Ammon's horn (tissue), 1 donor: Measurements from ENCODE around the gene RNF19B.
A peak's percentile ranks its signal among the peaks of the same experiment; 100 is the strongest.
"Not testable (repeated sequence)": the region's sequence is repeated elsewhere in the genome, so short reads cannot be mapped to it uniquely, and the experiment has no call there.

Source experiments
- DNase-seq: peaks from one replicate; pipeline ENCODE4 v3.0.0-alpha.2; 2016; ENCODE audit warnings: low spot score

The RNF19B gene, protein sequence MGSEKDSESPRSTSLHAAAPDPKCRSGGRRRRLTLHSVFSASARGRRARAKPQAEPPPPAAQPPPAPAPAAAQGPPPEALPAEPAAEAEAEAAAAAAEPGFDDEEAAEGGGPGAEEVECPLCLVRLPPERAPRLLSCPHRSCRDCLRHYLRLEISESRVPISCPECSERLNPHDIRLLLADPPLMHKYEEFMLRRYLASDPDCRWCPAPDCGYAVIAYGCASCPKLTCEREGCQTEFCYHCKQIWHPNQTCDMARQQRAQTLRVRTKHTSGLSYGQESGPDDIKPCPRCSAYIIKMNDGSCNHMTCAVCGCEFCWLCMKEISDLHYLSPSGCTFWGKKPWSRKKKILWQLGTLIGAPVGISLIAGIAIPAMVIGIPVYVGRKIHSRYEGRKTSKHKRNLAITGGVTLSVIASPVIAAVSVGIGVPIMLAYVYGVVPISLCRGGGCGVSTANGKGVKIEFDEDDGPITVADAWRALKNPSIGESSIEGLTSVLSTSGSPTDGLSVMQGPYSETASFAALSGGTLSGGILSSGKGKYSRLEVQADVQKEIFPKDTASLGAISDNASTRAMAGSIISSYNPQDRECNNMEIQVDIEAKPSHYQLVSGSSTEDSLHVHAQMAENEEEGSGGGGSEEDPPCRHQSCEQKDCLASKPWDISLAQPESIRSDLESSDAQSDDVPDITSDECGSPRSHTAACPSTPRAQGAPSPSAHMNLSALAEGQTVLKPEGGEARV

DNA sequence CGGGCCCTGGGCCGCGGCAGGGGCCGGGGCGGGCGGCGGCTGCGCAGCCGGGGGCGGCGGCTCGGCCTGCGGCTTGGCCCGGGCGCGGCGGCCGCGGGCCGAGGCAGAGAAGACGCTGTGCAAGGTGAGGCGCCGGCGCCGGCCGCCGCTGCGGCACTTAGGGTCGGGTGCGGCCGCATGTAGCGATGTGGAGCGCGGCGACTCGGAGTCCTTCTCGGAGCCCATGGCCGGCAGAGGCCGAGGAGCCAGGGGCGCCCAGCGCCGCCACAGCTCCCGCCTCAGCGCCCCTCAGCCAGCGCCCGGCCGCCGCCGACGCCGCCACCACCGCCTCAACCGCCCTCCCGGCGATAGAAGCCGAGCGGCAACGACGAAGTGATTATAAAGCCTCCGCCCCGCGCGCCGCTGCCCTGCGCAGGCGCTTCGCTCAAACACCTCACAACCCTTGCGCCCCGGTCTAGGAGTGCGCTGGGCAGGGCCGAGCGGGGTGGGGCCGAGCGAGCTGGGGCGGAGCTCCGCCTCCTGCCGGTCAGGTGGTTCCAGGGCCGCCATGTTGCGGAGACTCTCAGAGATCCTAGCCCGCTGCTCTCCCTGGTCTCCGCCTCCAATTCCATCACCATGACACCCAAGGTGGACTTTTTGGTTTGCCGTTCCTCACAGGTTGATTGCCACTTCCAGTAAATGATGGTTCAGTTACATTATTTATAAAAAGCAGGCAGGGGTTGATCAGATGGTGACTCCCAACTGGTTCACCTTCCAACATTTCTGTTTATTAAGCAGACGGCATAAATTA is at the start of gene RNF19B:
Gene RNF19B (minus strand): TSS at position 349 of the 790 bp plus-strand sequence. CDS start 124 bp downstream, at position 225.
- peak; percentile 96 for DNase-seq

DNA sequence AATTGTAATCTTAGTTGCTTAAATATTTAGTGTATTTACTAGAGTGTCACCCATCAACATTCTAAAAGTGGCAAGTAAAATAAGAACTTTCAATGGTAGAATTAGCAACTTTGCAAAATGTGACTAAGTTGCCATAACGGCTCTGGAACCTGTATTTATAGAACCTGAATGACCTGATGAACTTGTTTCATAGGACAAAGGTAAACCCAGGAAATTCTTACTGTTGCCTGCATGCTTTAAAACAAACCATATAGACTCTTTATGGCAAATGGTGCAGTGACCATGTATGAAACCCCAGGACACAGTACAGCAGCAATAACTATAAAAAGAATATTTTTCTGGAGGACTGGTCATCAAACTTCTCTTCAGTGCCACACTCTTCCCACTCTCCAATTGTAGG is 49.2 kb upstream of the RNF19B start:
- DNase-seq: no peak

DNA sequence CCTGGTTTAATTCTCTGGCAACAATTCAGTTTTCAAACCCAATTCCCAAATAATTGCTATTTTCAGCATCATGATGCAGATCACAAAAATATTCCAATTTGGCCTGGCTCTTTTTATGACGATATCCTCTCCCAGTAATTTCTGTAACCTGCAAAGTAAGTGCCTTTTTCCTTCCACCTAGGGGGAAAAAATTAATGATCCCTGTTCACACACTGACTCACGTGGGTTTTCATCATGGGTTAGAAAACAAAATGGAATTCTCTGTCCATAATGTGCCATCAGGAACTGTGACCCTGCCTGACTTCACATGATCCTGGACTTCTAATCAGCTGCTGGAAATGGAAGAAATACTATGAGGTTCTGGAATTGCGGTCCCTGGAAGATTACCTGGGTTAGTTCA is 47.6 kb upstream of the RNF19B start:
- no peak for DNase-seq

DNA sequence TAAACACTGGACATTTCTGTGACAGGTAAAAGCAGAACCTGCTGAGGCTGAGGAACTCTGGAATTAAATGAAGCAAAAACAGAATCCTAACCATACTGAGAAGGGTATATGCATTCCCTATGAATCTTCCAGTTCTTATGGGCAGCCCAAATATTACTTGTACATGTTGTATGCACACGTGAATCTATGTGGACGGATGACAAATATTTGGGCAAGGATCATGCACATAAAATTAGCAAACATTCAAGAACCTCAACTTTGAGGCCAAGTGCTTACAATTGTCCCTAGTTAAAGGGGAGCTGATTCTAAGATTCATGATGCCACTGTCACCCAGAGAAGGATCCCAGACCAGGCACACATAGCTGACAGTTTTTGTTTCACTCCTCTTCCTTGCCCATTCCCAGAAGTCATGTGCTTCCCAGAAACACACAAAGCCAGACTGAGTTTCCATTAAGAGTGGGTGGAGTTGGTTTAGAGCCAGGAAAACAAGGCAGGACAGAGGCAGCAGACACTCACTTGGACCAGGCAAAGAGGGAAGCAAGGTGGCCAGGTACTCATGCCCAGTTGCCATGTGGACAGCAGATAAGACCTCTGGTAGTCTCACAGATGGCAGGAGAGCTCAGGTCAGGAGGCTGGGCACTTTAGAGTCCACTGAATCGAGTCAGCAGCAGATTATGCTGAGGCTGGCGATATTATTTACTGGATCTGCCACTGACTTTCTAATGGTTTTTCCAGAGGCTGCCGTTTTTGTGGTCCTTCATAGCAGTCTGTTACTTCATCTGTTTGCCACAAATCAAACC is 46.5 kb upstream of the RNF19B start:
- DNase-seq: peak; percentile 62

DNA sequence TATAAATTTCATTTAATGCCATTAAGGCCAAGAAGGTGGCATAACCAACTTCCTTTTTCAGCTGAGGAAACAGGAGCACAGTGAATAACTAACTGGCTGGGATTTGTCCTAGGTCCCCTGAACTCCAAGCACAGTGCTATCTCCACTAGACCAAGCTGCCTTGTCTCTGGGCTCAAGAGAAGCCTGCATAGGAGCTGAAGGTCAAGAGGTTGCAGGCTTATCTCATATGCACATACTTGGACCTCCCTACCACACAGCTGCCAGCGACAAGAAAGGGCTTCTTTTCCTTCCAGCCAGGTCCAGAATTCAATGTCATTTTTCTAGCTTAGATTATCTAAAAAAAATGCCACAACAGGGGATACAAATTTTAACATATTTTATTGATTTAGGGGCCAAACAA is 45.0 kb upstream of the RNF19B start:
- DNase-seq: no peak

DNA sequence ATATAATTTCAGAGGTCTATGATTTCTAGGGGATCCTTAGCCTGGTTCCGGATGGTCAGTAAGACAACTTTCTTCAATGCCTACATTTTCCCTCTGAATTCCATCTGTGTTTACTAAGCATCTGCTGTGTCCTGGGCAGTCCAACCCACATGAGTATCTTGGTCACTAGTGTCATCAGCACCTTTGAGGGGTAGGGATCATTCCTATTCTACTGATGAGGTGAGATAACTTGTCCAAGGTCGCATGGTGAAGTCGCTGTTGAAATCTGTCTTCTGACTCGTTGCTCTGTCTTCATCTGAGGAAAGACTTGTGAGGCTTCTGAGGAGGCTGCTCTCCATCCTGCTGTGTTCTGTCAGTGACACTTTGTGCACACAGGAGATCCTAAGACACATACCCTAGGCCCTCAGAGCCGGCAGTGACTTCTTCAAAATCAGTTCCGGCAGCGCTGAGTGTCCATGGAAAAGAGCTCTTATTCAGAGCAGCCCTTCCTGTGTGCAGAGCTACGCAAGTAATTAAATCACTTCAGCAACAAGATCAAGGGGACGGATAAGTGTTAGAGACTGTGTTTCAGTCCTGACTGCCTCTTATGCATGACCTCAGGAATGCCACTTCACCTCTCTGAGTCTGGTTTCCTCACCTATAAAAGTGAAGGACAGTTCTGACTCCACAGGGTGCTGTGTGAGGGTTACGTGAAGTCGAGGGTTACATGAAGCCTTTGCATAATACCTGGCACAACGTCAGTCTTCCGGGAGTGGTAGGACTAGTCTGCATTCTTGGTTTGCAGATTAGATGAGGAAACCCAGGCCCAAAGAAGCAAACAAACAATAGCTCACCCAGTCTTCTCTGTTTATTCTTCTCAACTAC is 43.7 kb upstream of the RNF19B start:
- no peak for DNase-seq

DNA sequence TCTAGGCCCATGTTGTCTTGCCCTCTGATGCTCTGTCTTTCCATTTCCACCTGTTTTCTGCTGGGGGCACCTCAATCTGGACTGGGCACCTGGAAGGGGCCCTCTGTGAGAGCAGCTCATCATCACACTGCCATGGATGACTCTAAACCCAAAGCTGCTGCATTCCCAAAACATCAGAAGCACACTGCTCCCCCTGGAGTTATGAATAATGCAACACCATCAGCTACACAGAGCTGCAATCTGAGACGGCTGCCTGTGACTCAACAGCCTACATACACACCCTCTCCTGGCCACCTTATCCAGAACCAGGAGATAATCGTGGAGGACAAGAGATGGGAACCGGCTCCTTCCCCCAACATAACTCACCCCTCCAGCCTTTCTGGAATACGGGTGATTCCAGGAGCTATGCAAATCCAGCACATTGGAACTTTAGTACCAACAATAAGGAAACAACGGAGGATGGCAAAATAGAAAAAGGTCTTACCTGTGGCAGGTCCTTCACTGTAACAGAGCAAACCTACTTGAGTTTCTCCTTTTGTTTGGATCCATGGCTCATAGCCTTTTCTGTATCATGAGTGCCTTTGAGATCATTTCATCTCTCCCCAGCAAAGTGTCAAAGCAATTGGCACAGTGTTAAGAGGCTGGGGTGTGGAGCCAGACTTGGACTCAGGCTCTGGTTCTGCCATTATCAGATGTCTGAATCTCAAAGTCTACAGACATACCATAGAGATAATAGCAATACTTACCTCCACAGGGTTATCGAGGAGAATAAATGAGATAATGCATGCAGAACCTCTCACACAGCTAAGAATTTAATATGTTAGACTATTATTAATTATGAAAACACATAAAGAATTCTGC is 42.8 kb upstream of the RNF19B start:
- peak; percentile 75 for DNase-seq

DNA sequence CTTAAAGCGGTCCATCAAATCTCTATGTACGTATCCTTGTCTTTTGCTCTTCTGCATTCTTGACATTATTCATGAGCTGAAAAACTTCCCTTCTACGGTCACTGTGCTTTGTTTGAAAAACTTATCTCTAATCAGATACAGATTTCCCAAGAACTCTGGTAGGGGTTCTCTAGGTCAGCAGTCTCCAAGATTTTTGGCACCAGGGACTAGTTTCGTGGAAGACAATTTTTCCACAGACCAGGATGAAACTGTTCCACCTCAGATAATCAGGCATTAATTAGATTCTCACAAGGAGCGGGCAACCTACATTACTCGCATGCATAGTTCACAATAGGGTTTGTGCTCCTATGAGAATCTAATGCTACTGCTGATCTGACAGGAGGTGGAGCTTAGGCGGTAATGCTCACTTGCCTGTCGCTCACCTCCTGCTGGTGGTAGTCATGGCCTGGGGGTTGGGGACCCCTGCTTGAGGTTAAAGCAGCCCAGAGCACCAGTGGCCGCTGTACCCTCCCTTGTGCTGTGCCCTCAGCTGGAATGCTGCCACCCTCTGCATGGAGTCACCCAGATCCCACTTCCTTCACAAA is 41.3 kb upstream of the RNF19B start:
- no peak for DNase-seq

DNA sequence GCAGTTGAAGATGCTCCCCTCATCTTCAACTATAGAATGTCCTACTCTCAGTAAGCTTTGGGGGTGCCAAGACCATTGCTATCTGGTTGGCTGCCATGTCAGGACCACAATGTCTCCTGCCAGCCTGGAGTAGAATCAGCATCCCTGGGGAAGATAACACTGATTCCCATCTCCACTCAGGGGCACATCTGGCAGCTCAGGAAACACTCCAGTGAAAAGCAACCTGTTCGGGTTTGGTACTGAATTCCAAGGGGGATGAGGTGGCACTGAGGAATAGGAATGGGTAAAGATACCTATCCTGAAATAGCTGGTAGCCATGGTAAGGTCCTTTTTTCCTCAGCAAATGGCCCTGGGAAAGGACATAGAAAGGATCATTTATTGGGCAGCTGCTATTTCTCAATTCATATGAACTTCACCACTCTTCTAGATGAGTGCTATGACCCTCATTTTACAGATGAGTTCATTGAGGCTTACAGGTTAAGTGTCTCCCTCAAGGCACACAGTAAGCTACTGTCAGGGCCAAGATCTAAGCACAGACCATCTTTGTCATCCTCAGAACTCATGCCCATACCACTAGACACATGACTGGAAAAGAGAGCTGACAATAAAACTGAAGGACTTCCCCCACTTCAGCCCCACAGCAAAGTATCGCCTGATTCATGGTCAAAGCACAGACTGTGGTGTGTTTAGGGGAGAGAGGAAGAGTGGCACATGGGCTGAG is 40.7 kb upstream of the RNF19B start:
- peak; percentile 47 for DNase-seq

DNA sequence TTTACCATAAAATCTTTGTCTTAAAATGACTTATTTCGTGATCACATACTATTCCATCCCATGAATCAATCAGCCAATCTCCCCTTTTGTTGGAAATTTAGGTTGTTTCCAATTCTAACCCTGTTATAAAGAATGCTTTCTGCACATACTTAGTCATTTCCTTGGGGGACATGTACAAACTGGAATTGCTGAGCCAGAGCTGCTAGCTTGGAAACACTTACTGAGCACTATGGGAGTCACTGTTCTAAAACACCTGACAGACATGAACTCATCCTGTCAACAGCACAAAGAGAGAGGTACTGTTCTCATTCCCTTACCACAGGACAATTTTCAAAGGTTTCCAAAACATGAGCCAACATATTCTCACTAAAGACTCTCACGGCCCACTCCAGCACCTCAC is 40.0 kb upstream of the RNF19B start:
- DNase-seq: no peak

DNA sequence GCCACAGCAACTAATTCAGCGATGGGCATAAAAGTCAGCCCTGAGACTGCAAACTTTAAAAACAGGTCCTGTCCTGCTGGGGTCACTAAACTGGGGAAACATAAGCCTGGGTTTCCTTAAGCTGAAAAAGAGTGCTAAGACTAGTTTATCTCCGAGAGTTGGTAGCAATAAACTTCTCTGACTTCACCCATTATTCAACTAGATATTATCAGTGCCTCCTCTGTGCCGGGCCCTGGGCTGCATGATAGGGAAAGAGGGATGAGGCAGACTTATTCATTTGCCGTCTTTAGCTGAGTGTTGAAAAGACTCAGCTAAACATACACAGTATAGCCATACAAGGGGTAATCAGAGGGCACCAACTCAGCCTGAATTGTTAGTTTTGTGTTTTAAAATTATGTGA is 39.0 kb upstream of the RNF19B start:
- no peak for DNase-seq

DNA sequence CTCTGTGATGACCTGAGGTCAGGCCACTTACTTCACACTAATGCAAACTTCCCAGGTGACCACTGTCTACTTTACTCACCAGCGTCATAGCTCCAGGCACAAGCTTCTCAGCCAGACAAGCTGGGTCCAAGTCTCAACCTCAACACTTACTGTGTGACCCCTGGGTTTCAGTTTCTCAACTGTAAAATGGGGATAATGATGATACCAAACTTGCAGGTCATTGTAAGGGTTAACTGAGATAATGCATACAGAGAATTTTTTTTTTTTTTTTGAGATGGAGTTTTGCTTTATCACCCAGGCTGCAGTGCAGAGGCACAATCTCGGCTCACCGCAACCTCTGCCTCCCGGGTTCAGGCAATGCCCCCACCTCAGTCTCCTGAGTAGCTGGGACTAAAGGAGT is 37.4 kb upstream of the RNF19B start:
- DNase-seq: no peak

DNA sequence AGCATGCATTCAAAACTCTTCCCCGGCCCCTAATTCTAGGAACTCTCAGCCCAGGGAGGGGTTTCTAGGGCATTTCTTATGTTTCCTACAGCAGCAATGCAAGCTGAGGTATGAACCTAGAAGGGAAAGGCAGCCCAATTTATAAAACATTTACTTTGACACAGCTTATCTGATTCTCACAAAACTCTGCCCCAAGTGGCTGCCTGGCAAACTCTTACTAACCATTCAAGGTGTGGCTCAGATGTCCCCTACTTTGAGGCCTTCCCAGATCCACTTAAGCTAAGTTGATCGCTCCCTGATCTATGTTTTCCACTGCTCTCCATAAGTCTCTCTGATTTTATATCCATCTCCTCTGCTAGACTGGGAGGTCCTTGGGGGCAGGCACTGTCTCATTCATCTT is 36.7 kb upstream of the RNF19B start:
- no peak for DNase-seq

DNA sequence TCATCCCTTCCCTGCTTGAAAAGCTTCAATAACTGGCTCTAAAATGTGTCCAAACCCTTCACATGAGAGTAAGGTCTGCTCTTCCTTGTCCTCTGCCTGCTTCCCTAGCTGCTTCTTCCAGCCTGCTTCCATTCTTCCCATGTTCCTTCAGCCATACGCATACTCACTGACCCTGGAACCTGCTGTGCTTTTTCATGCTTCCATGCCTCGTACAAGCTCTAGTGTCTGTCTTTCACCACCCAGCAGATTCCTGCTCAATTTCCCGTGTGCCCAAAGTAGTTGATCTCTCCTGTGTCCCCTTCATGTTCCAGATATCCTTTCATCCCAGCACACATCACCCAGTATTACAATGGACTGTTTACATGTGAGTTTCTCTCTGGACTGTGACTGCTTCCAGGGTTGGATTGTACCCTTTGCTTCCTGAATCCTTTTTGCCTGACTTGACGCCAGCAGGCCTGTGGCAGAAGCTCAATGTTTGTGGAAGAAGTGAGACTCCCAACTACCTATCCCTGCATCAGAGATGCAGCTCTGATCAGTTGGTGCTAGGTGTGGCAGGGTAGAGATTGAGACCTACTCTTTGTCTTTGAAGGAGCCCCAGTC is 35.9 kb upstream of the RNF19B start:
- DNase-seq: no peak

DNA sequence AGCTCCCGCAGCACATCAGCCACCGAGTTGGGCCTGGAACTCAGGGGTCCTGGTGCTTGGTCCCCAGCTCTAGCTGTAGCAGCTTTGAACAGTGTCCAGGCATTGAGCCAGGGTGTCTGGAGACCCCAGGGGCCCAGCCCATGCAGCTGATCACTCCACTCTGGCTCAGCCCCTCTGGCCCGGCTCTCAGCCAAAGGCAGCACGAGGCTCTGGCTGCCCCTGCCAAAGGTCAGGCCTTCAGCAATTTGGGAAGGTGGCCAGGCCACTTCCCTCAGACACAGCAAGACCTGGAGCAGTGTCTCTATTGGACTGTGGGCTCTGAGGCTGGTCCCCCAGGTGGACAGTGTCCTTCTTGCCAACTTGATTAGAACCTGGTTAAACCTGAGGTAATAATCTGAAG is 34.4 kb upstream of the RNF19B start:
- DNase-seq: no peak

DNA sequence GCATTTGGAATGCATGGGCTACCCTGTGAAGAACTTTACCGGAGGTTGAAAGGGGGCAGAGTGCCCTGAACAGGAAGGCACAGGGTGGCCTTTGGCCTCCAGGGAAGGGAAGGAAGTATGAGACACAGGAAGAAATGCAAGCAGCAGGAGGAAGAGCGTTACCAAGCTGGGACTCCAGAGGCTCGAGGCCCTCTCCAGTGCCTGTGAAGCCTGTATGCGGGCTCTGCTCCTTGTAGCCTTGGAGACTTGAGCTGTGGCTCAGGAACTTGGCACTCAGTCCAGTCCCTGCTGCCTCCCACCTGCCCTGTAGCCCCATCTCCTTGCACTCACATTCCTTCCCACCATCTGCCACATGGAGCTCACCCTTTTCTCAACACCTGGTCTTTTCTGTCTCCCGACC is 33.5 kb upstream of the RNF19B start:
- no peak for DNase-seq

DNA sequence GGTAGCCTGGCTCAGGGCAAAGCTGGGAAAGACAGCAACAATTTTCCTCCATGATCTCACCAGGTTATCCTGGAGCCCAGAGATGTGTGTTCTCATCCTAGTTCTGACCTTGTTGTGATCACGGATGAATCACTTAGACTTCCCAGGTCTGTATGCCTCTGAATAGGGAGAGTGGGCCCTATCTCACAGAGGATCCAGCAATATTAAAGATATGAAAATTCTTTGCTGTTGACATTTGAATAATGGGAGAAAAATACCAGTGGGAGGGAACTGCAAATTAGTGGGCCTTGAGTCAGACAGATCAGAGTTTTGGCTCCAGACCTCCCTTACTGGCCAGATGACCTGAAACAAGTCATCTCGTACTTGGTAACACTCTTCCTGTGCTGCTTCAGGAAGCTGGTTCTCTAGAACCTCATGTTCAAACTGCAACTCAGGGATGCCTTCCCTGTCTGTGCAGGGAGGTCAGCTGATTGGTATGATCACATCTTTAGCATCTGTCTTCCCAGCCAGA is 32.8 kb upstream of the RNF19B start:
- DNase-seq: no peak

DNA sequence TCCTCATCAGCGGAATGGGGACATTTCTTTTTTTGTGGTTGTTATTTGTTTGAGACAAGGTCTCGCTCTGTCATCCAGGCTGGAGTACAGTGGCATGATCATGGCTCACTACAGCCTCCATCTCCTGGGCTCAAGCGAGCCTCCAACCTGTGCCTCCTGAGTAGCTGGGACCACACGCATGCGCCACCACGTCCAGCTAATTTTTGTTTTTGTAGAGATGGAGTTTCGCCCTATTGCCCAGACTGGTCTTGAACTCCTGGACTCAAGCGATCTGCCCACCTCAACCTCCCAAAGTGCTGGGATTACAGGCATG is 28.7 kb upstream of the RNF19B start:
- DNase-seq: not testable (repeated sequence)
